A673 (cell line): Measurements from ENCODE around the gene OTOA. TPM values are rescaled to one million over a fixed set of nuclear protein-coding genes. Genes with fewer than 3 reads are reported as not detected.
"Not testable (repeated sequence)": the region's sequence is repeated elsewhere in the genome, so short reads cannot be mapped to it uniquely, and the experiment has no call there.

Source experiments
- BruUV-seq: library from RNA; stranded (reverse); fragments of 400-500 nt; replicated peaks from 2 replicates; lab custom pipeline; 2021; lab: Mats Ljungman, UMichigan
- CTCF ChIA-PET: fragments of 300-600 bp; sonication (Branson Sonifier 250); formaldehyde crosslinking; loops from one replicate; lab custom pipeline; 2022; ENCODE audit warnings: antibody characterized with exemption; lab: Charles Lee
- POLR2A ChIA-PET: fragments of 300-600 bp; sonication (Branson Sonifier 250); formaldehyde crosslinking; loops from one replicate; lab custom pipeline; 2022; ENCODE audit warnings: antibody characterized with exemption; ENCODE audit not compliant: low non-redundant PET; lab: Charles Lee
- DNase-seq: peaks from one replicate; pipeline ENCODE4 v3.0.0-alpha.2; 2015; ENCODE audit warnings: low spot score
- H3K27ac ChIP-seq: fragments of 200-600 bp; sonication (generic); 2 replicates; pipeline ENCODE4 v1.5.1; 2016; ENCODE audit warnings: mixed run types, low read depth, mild to moderate bottlenecking, mixed read lengths, antibody characterized with exemption, low read length; ENCODE audit not compliant: poor library complexity, severe bottlenecking
- H3K27me3 ChIP-seq: fragments of 200-600 bp; sonication (generic); replicated peaks from 2 replicates; pipeline ENCODE4 v1.6.1; 2017; ENCODE audit warnings: mixed run types, low read depth, mild to moderate bottlenecking, mixed read lengths, antibody characterized with exemption, low read length; ENCODE audit not compliant: insufficient read depth, poor library complexity
- H3K36me3 ChIP-seq: fragments of 200-600 bp; sonication (generic); 2 replicates; pipeline ENCODE4 v1.6.1; 2016; ENCODE audit warnings: mixed run types, mild to moderate bottlenecking, mixed read lengths, antibody characterized with exemption, low read length; ENCODE audit not compliant: insufficient read depth, poor library complexity, severe bottlenecking
- H3K4me1 ChIP-seq: fragments of 200-600 bp; sonication (generic); 2 replicates; pipeline ENCODE4 v1.6.1; 2017; ENCODE audit warnings: mixed run types, mild to moderate bottlenecking, mixed read lengths, antibody characterized with exemption, low read length; ENCODE audit not compliant: insufficient read depth, poor library complexity, severe bottlenecking
- H3K4me3 ChIP-seq: fragments of 200-600 bp; sonication (generic); 2 replicates; pipeline ENCODE4 v1.5.1; 2016; ENCODE audit warnings: low read depth, mixed run types, mild to moderate bottlenecking, mixed read lengths, low read length; ENCODE audit not compliant: poor library complexity, severe bottlenecking
- H3K9me3 ChIP-seq: fragments of 200-600 bp; sonication (generic); 2 replicates; pipeline ENCODE4 v1.6.1; 2016; ENCODE audit warnings: mixed run types, low read depth, mild to moderate bottlenecking, mixed read lengths, antibody characterized with exemption, low read length; ENCODE audit not compliant: poor library complexity, severe bottlenecking
- EZH2 ChIP-seq: fragments of 200-600 bp; sonication (generic); IDR thresholded peaks from 2 replicates; pipeline ENCODE4 v1.6.1; 2017; ENCODE audit warnings: borderline replicate concordance, low read depth, mild to moderate bottlenecking, mixed read lengths, antibody characterized with exemption, low read length; ENCODE audit not compliant: poor library complexity, severe bottlenecking
- intact Hi-C: fragments of 100-400 bp; cut with micrococcal nuclease; formaldehyde crosslinking; loops from one replicate; pipeline ENCODE4 v1.10.0; 2022; ENCODE audit not compliant: unreplicated experiment
- total RNA-seq: library from RNA; stranded (reverse); gene quantifications from 2 replicates; pipeline ENCODE4 v1.2.3, GENCODE V29; 2021
- TF ChIP-seq, protein P1 (sequence below): fragments of 300-800, 200-600 bp; sonication (generic); conservative IDR thresholded peaks from 2 replicates; pipeline ENCODE4 v1.5.1; 2017; ENCODE audit warnings: low read depth, mild to moderate bottlenecking, antibody characterized with exemption, low read length, moderate library complexity, mixed read lengths

Gene OTOA
- total RNA-seq, 1 experiment from 2014 or later = 0.13 TPM

DNA sequence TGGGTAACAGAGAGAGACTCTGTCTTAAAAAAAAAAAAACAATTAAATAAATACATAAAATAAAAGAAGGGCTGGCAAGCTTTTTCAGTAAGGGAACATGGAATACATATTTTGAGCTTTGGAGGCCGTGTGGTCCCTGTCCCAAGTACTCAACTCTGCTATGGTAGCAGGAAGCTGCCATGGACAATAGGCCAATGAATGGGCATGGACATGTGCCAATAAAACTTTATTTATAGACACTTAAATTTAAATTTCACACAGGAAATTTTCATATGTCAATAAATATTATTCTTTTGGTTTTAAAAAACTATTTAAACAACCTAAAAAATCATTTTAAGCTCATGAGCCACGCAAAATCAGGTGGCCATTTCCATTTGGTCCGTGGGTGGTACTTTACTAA, 3.8 kb downstream of the OTOA start:
- CTCF ChIA-PET = no interaction called here

DNA sequence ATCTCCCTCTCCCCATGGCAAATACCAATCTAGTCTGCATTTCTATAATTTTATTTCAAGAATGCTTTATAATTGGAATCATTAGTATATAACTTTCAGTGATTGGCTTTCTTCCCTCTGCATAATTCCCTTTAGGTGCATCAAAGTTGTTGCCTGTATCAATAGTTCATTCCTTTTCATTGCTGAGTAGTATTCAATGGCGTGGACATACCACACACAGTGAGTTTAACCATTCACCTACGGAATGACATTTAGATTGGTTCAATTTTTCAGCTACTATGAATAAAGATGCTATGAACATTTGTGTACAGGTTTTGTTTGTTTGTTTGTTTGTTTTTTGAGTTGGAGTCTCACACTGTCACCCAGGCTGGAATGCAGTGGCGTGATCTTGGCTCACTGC, 9.7 kb downstream of the OTOA start:
- intact Hi-C loops = no loop called here
- peaks cover 5% of the 10 kb centered on the region for H3K27me3 ChIP-seq
- ChIA-PET CTCF (no interaction called here), POLR2A (no interaction called here)
- H3K27ac ChIP-seq = no peak overlapping the region
- DNase-seq = no peak
- no peaks in the 10 kb centered on the region for H3K9me3 ChIP-seq
- H3K4me3 ChIP-seq = no peak overlapping the region
- no peaks in the 10 kb centered on the region for H3K36me3 ChIP-seq
- TF ChIP-seq, protein P1, sequence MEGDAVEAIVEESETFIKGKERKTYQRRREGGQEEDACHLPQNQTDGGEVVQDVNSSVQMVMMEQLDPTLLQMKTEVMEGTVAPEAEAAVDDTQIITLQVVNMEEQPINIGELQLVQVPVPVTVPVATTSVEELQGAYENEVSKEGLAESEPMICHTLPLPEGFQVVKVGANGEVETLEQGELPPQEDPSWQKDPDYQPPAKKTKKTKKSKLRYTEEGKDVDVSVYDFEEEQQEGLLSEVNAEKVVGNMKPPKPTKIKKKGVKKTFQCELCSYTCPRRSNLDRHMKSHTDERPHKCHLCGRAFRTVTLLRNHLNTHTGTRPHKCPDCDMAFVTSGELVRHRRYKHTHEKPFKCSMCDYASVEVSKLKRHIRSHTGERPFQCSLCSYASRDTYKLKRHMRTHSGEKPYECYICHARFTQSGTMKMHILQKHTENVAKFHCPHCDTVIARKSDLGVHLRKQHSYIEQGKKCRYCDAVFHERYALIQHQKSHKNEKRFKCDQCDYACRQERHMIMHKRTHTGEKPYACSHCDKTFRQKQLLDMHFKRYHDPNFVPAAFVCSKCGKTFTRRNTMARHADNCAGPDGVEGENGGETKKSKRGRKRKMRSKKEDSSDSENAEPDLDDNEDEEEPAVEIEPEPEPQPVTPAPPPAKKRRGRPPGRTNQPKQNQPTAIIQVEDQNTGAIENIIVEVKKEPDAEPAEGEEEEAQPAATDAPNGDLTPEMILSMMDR = no peak
- no TSS peak for BruUV-seq
- no peaks in the 10 kb centered on the region for H3K4me1 ChIP-seq

More for the DNA sequence above, 3.8 kb downstream of the OTOA start:
- no peaks in the 10 kb centered on the region for H3K9me3 ChIP-seq
- no TSS peak for BruUV-seq
- no peaks in the 10 kb centered on the region for H3K4me1 ChIP-seq
- H3K27me3 ChIP-seq = no peaks in the 10 kb centered on the region
- DNase-seq = no peak
- no peak overlapping the region for H3K4me3 ChIP-seq
- no peak overlapping the region for H3K27ac ChIP-seq
- POLR2A ChIA-PET = interaction anchor here (0.6 kb wide), 1 partner anchor 26 kb away, joined by 4 read pairs; no protein-coding TSS in a partner anchor
- TF ChIP-seq, protein P1 = no peak
- TF ChIP-seq EZH2 = no peak
- no peaks in the 10 kb centered on the region for H3K36me3 ChIP-seq
- intact Hi-C loops = no loop called here

DNA sequence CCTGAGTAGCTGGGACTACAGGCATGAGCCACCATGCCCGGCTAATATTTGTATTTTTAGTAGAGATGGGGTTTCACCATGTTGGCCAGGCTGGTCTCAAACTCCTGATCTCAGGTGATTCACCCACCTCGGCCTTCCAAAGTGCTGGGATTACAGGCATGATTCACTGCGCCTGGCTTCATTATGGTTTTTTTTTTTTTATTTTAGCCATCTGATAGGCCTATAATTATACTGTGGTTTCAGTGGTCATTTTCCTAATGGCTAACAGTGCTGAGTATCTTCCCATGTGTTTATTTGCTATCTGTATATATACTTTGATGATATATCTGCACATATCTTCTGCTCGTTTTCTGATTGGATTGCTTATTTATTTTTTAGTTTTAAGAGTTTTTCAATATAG, 10.7 kb downstream of the OTOA start:
- POLR2A ChIA-PET, BruUV-seq, DNase-seq, H3K4me3 ChIP-seq, intact Hi-C loops, CTCF ChIA-PET, H3K4me1 ChIP-seq, H3K36me3 ChIP-seq, H3K27ac ChIP-seq, H3K27me3 ChIP-seq, H3K9me3 ChIP-seq: not testable (repeated sequence)

DNA sequence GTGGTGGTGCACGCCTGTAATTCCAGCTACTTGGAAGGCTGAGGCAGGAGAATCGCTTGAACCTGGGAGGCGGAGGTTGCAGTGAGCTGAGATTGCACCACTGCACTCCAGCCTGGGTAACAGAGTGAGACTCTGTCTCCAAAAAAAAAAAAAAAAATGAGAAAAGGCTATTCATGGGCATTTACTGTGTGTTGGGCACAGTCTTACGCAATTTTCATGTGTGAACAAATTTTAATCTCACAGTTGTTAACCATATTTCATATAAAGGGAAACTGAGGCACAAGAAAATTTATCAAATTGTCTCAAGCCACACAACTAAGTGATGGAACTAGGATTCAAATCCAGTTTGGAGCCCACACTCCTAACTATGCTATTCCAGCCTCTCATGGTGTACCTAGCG, 16.9 kb downstream of the OTOA start:
- H3K4me3 ChIP-seq, DNase-seq, BruUV-seq, H3K4me1 ChIP-seq, H3K27ac ChIP-seq, H3K27me3 ChIP-seq, H3K9me3 ChIP-seq, CTCF ChIA-PET, H3K36me3 ChIP-seq, intact Hi-C loops: not testable (repeated sequence)
- POLR2A ChIA-PET = interaction anchor here (0.7 kb wide), 1 partner anchor 47 kb away, joined by 4 read pairs; no protein-coding TSS in a partner anchor
